KOPT-K1 (cell line): ENCODE data around the gene NTN5.

Experiments
- H3K27ac ChIP-seq: fragments of 200-600 bp; sonication (generic); 2 replicates; pipeline ENCODE4 v1.5.1; 2016; ENCODE audit warnings: antibody characterized with exemption, mild to moderate bottlenecking, low read depth, low read length; ENCODE audit not compliant: poor library complexity, severe bottlenecking
- H3K36me3 ChIP-seq: fragments of 200-600 bp; sonication (generic); 2 replicates; pipeline ENCODE4 v1.5.1; 2017; ENCODE audit warnings: antibody characterized with exemption, mild to moderate bottlenecking, low read length, moderate library complexity; ENCODE audit not compliant: insufficient read depth
- H3K9me3 ChIP-seq: fragments of 200-600 bp; sonication (generic); 2 replicates; pipeline ENCODE4 v1.5.1; 2017; ENCODE audit warnings: antibody characterized with exemption, low read length, mild to moderate bottlenecking; ENCODE audit not compliant: insufficient read depth, poor library complexity, severe bottlenecking

NTN5 gene

DNA sequence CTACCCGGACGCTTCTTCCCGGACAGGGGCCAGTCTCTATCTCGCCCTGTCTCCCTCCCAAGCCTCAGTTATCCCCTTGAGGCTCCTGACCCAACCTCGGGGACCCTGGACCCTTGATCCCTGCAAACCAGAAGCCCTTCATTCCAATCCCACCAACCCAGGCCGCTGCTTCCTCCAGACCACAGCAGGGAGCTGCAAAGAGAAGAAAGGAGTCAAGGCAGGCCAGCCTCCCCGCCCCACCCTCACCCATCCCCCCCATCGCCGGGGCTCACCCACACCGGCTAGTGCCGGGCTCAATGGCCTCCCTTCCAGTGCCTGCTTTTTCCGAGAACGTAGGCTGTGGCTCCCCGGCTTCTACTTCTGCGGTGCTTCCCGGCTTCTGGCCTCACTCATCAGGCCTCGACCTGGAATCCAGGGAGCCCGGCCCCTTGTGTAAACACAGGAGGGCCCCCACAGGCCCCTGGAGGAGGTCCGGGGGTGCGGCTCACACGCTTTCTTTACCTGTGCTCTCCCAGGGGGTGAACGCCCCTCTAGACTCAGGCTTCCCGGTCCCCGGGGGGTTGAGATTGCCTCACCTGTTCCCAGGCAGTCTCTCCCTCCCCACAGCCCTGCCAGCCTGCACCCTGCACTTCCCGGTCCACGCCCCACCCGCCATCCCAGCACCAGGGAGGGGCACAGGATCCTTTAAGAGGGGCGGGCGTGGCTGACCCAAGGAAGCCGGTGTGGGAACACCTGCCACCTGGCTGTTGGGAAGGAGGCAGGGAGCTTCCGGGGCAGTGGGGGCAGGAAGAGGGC lies 58.2 kb downstream of the NTN5 start, which contains the start of gene FAM83E:
TSS of gene FAM83E (minus strand) at position 641 of the 795 bp plus-strand sequence. CDS start 1,704 bp downstream, outside the sequence.
- Histone ChIP-seq H3K27ac (no peak within 1 kb of the TSS), H3K9me3 (no peaks in the 10 kb centered on the region), H3K36me3 (peaks cover 56% of the 10 kb centered on the region)

DNA sequence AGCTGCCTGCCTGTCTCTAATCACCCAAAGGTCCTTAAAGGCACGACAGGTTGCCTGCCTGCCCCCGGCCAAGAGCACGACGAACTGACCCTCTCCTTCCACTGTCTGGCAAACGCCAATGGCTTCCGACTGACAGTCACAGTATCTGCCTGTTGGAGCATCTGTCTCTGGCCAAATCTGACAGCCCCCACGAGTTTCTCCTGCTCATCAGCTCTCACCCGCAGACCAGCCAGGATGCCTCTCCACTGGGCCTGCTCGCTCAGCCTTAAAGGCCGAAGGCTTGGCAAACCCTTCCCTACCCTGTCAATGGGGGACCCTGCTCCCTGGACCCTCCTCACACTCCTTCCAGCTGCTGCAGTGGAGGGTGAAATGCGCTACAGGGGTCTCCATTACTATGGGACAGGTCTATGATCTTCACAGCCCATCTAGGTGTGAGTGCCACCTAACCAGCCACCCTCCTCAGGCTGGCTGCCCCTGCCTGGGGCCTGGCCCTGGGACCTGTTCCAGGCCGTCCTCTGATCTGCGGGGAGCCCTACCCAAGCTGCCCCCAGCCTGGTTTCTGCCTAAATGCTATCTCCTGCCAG lies 58.9 kb downstream of the NTN5 start:
- Histone ChIP-seq H3K9me3 (no peaks in the 10 kb centered on the region), H3K27ac (no peak overlapping the region), H3K36me3 (peaks cover 56% of the 10 kb centered on the region)

DNA sequence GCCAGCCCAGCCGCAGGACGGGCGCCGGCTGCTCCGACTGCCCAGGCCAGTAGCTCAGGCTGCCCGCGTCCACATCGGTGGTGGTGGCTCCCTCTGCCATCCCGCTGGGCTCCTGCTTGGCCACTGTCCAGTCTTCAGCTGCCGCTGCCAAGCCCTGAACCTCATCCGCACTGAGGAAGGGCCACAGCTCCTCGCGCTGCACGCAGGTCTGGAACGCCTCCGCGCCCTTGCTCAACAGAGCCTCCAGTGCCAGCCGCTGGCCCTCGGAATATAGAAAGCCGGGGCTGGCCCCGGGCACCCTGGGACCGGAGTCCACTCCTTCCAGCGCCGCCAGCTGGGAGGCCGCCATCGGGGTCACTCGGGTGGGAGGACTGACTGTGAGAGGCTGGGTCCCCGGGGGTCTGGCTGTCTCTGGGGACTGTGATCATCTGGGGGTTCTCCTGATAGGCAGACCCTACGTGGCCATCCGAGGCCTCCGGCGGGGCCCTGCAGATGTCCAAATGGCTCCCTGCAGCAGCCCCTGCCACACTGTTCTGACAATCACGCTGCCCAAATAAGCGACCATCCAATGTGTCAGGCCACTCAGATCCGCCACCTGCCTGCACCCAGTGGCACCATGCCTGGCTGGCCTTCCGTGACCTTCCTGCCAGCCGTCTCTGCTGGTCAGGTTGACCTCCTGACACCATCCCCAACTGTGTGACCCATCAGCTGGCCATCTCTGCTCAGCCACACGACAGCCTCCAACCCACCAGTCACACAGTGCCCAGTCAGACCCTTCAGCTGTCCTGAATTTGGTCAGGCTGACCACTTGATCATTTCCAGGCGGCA lies 59.6 kb downstream of the NTN5 start:
- Histone ChIP-seq H3K36me3 (peaks cover 49% of the 10 kb centered on the region), H3K9me3 (no peaks in the 10 kb centered on the region), H3K27ac (no peak overlapping the region)

DNA sequence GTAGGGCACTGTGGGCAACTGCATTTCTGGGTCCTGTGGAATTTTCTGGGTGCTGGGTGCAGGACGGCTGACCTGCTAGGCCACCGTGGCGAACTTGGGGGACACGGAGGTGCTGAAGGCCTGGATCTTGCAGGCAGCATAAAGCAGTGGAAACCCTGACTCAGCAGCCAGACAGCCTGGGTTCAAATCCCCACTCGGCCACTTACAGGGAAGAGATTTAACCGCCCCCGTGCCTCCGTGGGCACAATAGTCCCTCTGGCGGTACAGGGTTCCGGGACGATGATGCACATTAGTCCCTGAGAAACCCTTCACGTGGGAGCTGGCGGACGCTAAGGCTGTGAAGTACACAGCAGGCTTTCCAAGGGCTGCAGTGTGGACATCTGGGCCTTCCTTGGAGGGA lies 60.9 kb downstream of the NTN5 start:
- Histone ChIP-seq H3K9me3 (no peaks in the 10 kb centered on the region), H3K36me3 (peaks cover 36% of the 10 kb centered on the region), H3K27ac (no peak overlapping the region)
